A549 (cell line): Measurements from ENCODE around the gene MVB12B.

Experiments used
- EP300 ChIP-seq, 2 experiments: fragments of >200 bp; sonication (Bioruptor Twin); formaldehyde crosslinking; IDR thresholded peaks; 2 replicates in 1 of 2; 3 replicates in 1 of 2; pipeline ENCODE4 v1.6.1; 2016 to 2017
- HOXB13 ChIP-seq: fragments of 250-450 bp; sonication (Bioruptor Pico); IDR thresholded peaks from 2 replicates; pipeline ENCODE4 v1.5.0; 2020; ENCODE audit warnings: low read depth, mild to moderate bottlenecking, moderate library complexity
- JUN ChIP-seq, 2 experiments: fragments of >200 bp; sonication (Bioruptor Twin); formaldehyde crosslinking; IDR thresholded peaks; 2 replicates in 1 of 2; 3 replicates in 1 of 2; pipeline ENCODE4 v1.6.1; 2016 to 2017
- POLR2A ChIP-seq: IDR thresholded peaks from 2 replicates; pipeline ENCODE4 v1.6.1; 2012; ENCODE audit warnings: mild to moderate bottlenecking, low read length
- RARB ChIP-seq: fragments of 250-450 bp; sonication (Bioruptor Pico); IDR thresholded peaks from 2 replicates; pipeline ENCODE4 v1.8.0; 2021; ENCODE audit warnings: mild to moderate bottlenecking, moderate library complexity
- SREBF2 ChIP-seq: fragments of 450-650 bp; IDR thresholded peaks from 2 replicates; pipeline ENCODE4 v1.6.1; 2014; ENCODE audit warnings: mild to moderate bottlenecking, moderate library complexity
- TP53 ChIP-seq: fragments of 250-450 bp; sonication (Bioruptor Pico); IDR thresholded peaks from 2 replicates; pipeline ENCODE4 v1.5.0; 2021; ENCODE audit warnings: mild to moderate bottlenecking, moderate library complexity
- ZC3H11A ChIP-seq: fragments of 450-650 bp; IDR thresholded peaks from 2 replicates; pipeline ENCODE4 v1.6.1; 2014; ENCODE audit warnings: antibody characterized with exemption, mild to moderate bottlenecking
- TF ChIP-seq, protein P1 (sequence below): IDR thresholded peaks from 2 replicates; pipeline ENCODE4 v1.6.1; 2012

- no peak for TF ChIP-seq POLR2A
- TF ChIP-seq JUN (IDR thresholded peaks at IDR 0.05): no peak
- no peak for TF ChIP-seq ZC3H11A
- no peak for TF ChIP-seq RARB (CRISPR knock-in tag)
- no peak for TF ChIP-seq HOXB13 (CRISPR knock-in tag)
- TF ChIP-seq SREBF2: no peak
- TF ChIP-seq, protein P1, sequence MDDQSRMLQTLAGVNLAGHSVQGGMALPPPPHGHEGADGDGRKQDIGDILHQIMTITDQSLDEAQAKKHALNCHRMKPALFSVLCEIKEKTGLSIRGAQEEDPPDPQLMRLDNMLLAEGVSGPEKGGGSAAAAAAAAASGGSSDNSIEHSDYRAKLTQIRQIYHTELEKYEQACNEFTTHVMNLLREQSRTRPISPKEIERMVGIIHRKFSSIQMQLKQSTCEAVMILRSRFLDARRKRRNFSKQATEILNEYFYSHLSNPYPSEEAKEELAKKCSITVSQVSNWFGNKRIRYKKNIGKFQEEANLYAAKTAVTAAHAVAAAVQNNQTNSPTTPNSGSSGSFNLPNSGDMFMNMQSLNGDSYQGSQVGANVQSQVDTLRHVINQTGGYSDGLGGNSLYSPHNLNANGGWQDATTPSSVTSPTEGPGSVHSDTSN: no peak
- TF ChIP-seq TP53 (CRISPR knock-in tag): no peak
- TF ChIP-seq EP300 (IDR thresholded peaks at IDR 0.05): no peak
Observed at GRCh38 chr9:126399251-126399650, 72.6 kb downstream of the MVB12B start.
